Caco-2 (cell line): ENCODE measurements around the gene CRABP1. TPM values are rescaled to one million over a fixed set of nuclear protein-coding genes. Genes with fewer than 3 reads are reported as not detected.

Experiments
- BruUV-seq: library from RNA; stranded (reverse); fragments of 400-500 nt; replicated peaks from 2 replicates; lab custom pipeline; 2021; lab: Mats Ljungman, UMichigan
- CTCF ChIA-PET: fragments of 300-600 bp; sonication (Branson Sonifier 250); formaldehyde crosslinking; loops from one replicate; lab custom pipeline; 2022; ENCODE audit warnings: antibody characterized with exemption; lab: Charles Lee
- POLR2A ChIA-PET: fragments of 300-600 bp; sonication (Branson Sonifier 250); formaldehyde crosslinking; loops from one replicate; lab custom pipeline; 2022; ENCODE audit warnings: antibody characterized with exemption; lab: Charles Lee
- DNase-seq, 2 experiments: peaks; one replicate each; pipeline versions ENCODE4 v3.0.0 to v3.0.0-alpha.2; 2020 to 2022
- H3K27me3 ChIP-seq: replicated peaks from 2 replicates; pipeline ENCODE4 v1.6.0; 2011; ENCODE audit warnings: low read length; ENCODE audit not compliant: control insufficient read depth, insufficient read depth
- H3K36me3 ChIP-seq: 2 replicates; pipeline ENCODE4 v1.5.1; 2011; ENCODE audit warnings: low read length; ENCODE audit not compliant: control insufficient read depth, insufficient read depth
- H3K4me1 ChIP-seq: fragments of 250-450 bp; sonication (Bioruptor Pico); 2 replicates; pipeline ENCODE4 v1.5.1; 2020; ENCODE audit warnings: mild to moderate bottlenecking
- H3K4me3 ChIP-seq: 2 replicates; pipeline ENCODE4 v1.5.1; 2011; ENCODE audit warnings: low read depth, mild to moderate bottlenecking, control low read depth, low read length
- H3K9me3 ChIP-seq: fragments of 250-450 bp; sonication (Bioruptor Pico); 2 replicates; pipeline ENCODE4 v1.5.1; 2020; ENCODE audit warnings: mild to moderate bottlenecking, moderate library complexity
- H3K27ac Mint-ChIP-seq: one replicate; pipeline ENCODE4 v1.8.0; 2022; ENCODE audit warnings: mixed read lengths; ENCODE audit not compliant: unreplicated experiment
- H3K27me3 Mint-ChIP-seq: one replicate; pipeline ENCODE4 v1.8.0; 2022; ENCODE audit warnings: mixed read lengths; ENCODE audit not compliant: insufficient read depth, unreplicated experiment
- H3K36me3 Mint-ChIP-seq: one replicate; pipeline ENCODE4 v1.8.0; 2022; ENCODE audit warnings: mild to moderate bottlenecking, mixed read lengths; ENCODE audit not compliant: insufficient read depth, unreplicated experiment
- H3K4me1 Mint-ChIP-seq: one replicate; pipeline ENCODE4 v1.8.0; 2022; ENCODE audit warnings: low read depth, mixed read lengths; ENCODE audit not compliant: unreplicated experiment
- H3K4me3 Mint-ChIP-seq: one replicate; pipeline ENCODE4 v1.8.0; 2022; ENCODE audit warnings: mild to moderate bottlenecking, moderate library complexity, mixed read lengths; ENCODE audit not compliant: unreplicated experiment
- H3K9me3 Mint-ChIP-seq: one replicate; pipeline ENCODE4 v1.8.0; 2022; ENCODE audit warnings: mixed read lengths; ENCODE audit not compliant: unreplicated experiment
- intact Hi-C: fragments of 100-400 bp; cut with micrococcal nuclease; formaldehyde crosslinking; loops from one replicate; pipeline ENCODE4 v1.10.0; 2022; ENCODE audit not compliant: unreplicated experiment
- total RNA-seq: library from RNA; stranded (reverse); gene quantifications from 2 replicates; pipeline ENCODE4 v1.2.3, GENCODE V29; 2022
- TF ChIP-seq, protein P1 (sequence below), 2 experiments: fragments of 200-600 bp in 1 of 2; IDR thresholded peaks; 1 replicate in 1 of 2; 2 replicates in 1 of 2; pipeline versions ENCODE4 v1.5.1 to v1.8.0; 2011 to 2022; ENCODE audit warnings: antibody characterized with exemption in 1 of 2, control low read depth in 1 of 2, inconsistent platforms in 1 of 2, low read depth in 1 of 2, low read length in 1 of 2, mild to moderate bottlenecking in 1 of 2, moderate library complexity in 1 of 2; ENCODE audit not compliant: insufficient read depth in 1 of 2, severe bottlenecking in 1 of 2, unreplicated experiment in 1 of 2

Gene CRABP1
- total RNA-seq, 1 experiment from 2014 or later, result 113 TPM

GRCh38 chr15:78392430-78392829 is 52.3 kb downstream of the CRABP1 start:
- no peaks in the 10 kb centered on the region for H3K9me3 Mint-ChIP-seq
- BruUV-seq, result no TSS peak
- H3K4me1 ChIP-seq, result peaks cover 8% of the 10 kb centered on the region; the same call in 1 of the 2 replicates
- H3K27me3 ChIP-seq, result no peaks in the 10 kb centered on the region
- H3K36me3 Mint-ChIP-seq, result no peaks in the 10 kb centered on the region
- TF ChIP-seq, protein P1, sequence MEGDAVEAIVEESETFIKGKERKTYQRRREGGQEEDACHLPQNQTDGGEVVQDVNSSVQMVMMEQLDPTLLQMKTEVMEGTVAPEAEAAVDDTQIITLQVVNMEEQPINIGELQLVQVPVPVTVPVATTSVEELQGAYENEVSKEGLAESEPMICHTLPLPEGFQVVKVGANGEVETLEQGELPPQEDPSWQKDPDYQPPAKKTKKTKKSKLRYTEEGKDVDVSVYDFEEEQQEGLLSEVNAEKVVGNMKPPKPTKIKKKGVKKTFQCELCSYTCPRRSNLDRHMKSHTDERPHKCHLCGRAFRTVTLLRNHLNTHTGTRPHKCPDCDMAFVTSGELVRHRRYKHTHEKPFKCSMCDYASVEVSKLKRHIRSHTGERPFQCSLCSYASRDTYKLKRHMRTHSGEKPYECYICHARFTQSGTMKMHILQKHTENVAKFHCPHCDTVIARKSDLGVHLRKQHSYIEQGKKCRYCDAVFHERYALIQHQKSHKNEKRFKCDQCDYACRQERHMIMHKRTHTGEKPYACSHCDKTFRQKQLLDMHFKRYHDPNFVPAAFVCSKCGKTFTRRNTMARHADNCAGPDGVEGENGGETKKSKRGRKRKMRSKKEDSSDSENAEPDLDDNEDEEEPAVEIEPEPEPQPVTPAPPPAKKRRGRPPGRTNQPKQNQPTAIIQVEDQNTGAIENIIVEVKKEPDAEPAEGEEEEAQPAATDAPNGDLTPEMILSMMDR (IDR thresholded peaks at IDR 0.05; ENCODE audit: insufficient read depth in 1 of 2, low read depth in 1 of 2, low read length in 1 of 2, severe bottlenecking in 1 of 2, unreplicated experiment in 1 of 2), result no peak
- no peaks in the 10 kb centered on the region for H3K36me3 ChIP-seq
- no peaks in the 10 kb centered on the region for H3K4me1 Mint-ChIP-seq
- H3K27me3 Mint-ChIP-seq, result no peaks in the 10 kb centered on the region
- H3K4me3 Mint-ChIP-seq, result no peak overlapping the region
- H3K4me3 ChIP-seq, result no peak overlapping the region
- ChIA-PET CTCF (no interaction called here), POLR2A (no interaction called here)
- intact Hi-C loops, result no loop called here
- H3K9me3 ChIP-seq, result no peaks in the 10 kb centered on the region
- no peak for DNase-seq
- no peak overlapping the region for H3K27ac Mint-ChIP-seq

DNA sequence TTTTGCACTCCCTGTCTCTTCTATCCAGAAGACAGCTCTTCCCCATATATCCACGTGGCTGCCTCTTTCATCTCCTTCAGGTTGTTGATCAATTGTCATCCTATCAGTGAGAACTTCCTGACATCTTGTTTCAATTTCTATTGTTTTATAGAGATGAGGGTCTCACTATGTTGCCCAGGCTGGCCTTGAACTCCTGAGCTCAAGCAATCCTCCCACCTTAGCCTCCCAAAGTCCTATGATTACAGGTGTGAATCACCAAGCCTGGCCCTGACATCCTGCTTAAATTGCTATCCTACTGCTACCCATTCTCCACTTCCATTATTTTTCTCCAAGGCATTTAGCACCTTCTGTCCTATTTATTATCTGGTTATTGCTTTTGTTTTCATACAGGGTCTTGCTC is 53.0 kb downstream of the CRABP1 start:
- no peak overlapping the region for H3K27ac Mint-ChIP-seq
- Histone ChIP-seq H3K36me3 (no peaks in the 10 kb centered on the region), H3K4me1 (peaks cover 8% of the 10 kb centered on the region; the same call in 1 of the 2 replicates), H3K9me3 (no peaks in the 10 kb centered on the region), H3K4me3 (no peak overlapping the region), H3K27me3 (no peaks in the 10 kb centered on the region)
- H3K9me3 Mint-ChIP-seq, result no peaks in the 10 kb centered on the region
- CTCF ChIA-PET, result no interaction called here
- no peaks in the 10 kb centered on the region for H3K27me3 Mint-ChIP-seq
- DNase-seq, result no peak
- no peaks in the 10 kb centered on the region for H3K36me3 Mint-ChIP-seq
- no peak overlapping the region for H3K4me3 Mint-ChIP-seq
- TF ChIP-seq, protein P1 (IDR thresholded peaks at IDR 0.05; ENCODE audit: insufficient read depth in 1 of 2, low read depth in 1 of 2, low read length in 1 of 2, severe bottlenecking in 1 of 2, unreplicated experiment in 1 of 2), result no peak
- H3K4me1 Mint-ChIP-seq, result no peaks in the 10 kb centered on the region
- intact Hi-C loops, result no loop called here
- BruUV-seq, result no TSS peak
- POLR2A ChIA-PET, result no interaction called here

- no peaks in the 10 kb centered on the region for H3K27me3 ChIP-seq
- no peaks in the 10 kb centered on the region for H3K36me3 ChIP-seq
- no peaks in the 10 kb centered on the region for H3K27me3 Mint-ChIP-seq
- peaks cover 6% of the 10 kb centered on the region; the same call in 1 of the 2 replicates for H3K4me1 ChIP-seq
- BruUV-seq, result no TSS peak
- H3K9me3 Mint-ChIP-seq, result no peaks in the 10 kb centered on the region
- no peaks in the 10 kb centered on the region for H3K36me3 Mint-ChIP-seq
- TF ChIP-seq, protein P1 (IDR thresholded peaks at IDR 0.05; ENCODE audit: insufficient read depth in 1 of 2, low read depth in 1 of 2, low read length in 1 of 2, severe bottlenecking in 1 of 2, unreplicated experiment in 1 of 2), result no peak
- no peak overlapping the region for H3K4me3 ChIP-seq
- H3K4me3 Mint-ChIP-seq, result no peak overlapping the region
- DNase-seq, result no peak
- intact Hi-C loops, result no loop called here
- ChIA-PET POLR2A (no interaction called here), CTCF (no interaction called here)
- H3K4me1 Mint-ChIP-seq, result no peaks in the 10 kb centered on the region
- no peaks in the 10 kb centered on the region for H3K9me3 ChIP-seq
- H3K27ac Mint-ChIP-seq, result no peak overlapping the region
Observed at GRCh38 chr15:78394026-78394425, 53.9 kb downstream of the CRABP1 start.
